Inferior parietal cortex (tissue), 1 donor: ENCODE results near the gene ELAVL1.
"Not testable (repeated sequence)": the region's sequence is repeated elsewhere in the genome, so short reads cannot be mapped to it uniquely, and the experiment has no call there.

ENCODE experiments used
- DNase-seq: peaks from one replicate; pipeline ENCODE4 v3.0.0-alpha.2; 2016; ENCODE audit errors: extremely low spot score

ELAVL1 gene

DNA sequence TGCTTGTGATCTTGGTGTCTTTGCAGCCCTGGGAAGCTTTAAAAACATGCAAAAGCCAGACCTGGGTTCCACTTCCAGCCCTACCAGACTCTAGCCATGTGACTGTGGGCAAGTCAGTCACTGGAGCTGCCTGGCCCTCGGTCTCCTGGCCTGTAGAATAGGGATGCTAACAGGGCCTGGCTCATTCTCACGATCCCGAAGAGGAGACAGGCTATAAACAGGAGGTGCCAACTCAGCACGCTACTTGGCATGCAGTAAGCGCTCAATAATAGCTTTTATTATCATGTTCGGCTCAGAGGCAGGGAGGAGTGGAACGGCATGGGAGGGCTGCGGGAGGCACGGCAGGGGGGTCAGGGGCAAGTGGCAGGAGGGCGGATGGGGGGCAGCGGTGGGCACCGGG lies 81.2 kb downstream of the ELAVL1 start:
- DNase-seq: no peak

DNA sequence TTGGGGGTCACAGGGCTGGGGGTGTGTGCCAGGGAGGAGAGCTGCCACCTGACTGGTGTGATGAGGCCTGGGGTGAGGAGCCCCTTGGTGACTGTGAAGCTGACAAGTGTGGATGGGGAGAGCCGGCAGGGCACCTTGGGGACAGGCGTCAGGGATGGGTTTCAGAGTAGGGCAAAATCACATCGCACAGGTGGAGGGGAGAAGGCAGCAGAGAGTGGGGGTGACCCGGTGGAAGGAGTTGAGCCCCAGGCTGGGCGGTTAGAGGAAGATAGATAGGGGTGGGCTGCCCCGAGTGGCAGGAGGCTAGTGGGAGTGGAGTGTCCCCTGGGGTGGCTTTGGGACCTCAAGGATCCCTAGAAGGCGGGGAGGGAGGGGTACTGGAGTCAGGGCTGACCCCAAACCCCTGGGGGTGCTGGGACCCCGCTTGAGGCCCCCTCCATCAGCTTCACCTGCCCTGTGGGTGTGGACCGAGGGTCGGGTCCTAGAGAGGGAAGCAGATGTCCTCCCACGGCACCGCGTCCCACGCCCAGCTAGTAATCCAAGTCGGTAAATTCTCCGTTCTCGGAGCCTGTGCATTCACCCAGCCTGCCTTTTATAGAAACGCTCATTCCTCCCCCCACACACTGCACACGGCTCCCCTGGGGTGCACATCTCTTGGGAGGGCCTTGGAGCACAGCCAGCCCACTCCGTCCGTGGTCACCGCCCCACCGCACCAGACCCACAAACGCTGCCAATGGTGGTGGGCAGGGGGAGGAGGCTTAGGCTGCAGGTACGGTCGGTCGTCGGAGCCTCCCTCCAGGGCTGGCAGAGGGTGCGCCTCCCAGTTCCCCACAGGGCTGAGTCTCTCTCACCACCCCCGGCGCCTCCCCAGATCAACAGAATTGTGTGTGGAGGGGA lies 81.9 kb downstream of the ELAVL1 start:
- no peak for DNase-seq

DNA sequence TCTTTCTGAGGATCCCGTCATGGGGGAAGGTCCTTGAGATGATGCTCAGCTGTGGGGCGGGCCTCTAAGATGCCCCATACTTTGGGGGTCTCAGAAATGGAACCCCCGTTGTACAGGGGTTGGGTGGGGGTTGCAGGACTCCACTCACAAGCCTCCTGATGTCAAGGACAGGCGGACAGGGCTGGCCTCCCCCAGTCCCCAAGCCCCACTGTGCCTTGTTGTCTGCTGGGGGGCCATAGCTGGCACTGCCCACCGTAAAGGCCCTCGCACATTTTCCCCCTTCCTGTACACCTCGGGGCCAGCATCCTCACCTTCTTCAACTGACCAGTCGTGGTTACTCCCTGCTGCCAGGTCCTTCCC lies 82.6 kb downstream of the ELAVL1 start:
- no peak for DNase-seq

DNA sequence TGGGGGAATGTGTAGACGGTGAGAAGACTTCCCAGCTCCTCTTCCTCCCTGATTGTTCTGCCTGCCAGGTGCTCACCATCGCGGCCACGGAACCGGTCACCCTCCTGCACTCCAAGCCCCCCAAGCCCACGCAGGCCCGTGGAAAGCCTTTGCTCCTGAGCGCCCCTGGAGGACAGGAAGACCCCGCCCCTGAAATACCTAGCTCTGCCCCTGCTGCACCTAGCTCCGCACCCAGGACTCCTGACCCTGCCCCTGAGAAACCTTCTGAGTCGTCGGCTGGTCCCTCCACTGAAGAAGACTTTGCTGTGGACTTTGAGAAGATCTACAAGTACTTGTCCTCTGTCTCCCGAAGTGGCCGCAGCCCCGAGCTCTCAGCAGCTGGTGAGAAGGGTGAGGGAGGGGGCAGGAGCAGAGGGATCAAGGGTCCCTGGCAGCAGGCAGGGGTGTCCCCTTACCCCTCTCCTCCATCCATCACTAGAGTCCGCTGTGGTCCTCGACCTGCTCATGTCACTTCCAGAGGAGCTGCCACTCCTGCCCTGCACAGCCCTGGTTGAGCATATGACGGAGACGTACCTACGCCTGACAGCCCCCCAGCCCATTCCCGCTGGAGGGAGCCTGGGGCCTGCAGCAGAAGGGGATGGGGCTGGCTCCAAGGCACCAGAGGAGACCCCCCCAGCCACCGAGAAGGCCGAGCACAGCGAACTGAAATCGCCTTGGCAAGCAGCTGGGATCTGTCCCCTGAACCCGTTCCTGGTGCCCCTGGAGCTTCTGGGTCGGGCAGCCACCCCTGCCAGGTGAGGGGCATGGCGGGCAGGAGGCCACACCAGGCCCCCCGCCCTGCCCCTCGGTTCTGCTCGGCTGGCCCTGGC lies 83.2 kb downstream of the ELAVL1 start:
- DNase-seq: no peak

DNA sequence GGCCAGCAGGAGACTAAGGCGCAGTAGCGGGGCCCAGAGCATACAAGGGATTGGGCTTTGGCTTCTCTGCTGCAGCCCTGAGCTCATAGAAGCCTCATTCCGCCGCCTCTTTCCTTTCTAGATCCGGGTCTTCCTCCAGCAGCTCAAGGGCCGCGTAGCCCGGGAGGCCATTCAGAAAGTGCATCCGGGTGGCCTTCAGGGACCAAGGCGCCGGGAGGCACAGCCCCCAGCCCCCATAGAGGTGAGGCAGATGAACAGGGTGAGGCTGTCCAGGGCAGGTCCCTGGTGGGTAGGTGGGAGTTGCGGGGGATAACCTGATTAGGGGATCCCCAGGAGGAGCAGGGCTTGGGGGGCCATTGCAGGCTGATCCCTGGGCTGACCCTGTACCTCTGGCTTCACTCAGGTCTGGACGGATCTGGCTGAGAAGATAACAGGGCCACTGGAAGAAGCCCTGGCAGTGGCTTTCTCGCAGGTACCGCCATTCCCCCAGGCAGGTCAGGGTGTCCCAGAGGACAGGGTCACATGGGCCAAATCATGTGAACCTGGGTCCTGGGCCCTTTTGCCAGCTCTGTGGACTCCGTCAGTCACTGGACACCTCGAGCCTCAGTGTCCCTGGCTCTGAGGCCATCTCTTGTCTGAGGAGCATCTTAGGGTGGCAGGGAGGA lies 84.0 kb downstream of the ELAVL1 start:
- peak; percentile 24 for DNase-seq

DNA sequence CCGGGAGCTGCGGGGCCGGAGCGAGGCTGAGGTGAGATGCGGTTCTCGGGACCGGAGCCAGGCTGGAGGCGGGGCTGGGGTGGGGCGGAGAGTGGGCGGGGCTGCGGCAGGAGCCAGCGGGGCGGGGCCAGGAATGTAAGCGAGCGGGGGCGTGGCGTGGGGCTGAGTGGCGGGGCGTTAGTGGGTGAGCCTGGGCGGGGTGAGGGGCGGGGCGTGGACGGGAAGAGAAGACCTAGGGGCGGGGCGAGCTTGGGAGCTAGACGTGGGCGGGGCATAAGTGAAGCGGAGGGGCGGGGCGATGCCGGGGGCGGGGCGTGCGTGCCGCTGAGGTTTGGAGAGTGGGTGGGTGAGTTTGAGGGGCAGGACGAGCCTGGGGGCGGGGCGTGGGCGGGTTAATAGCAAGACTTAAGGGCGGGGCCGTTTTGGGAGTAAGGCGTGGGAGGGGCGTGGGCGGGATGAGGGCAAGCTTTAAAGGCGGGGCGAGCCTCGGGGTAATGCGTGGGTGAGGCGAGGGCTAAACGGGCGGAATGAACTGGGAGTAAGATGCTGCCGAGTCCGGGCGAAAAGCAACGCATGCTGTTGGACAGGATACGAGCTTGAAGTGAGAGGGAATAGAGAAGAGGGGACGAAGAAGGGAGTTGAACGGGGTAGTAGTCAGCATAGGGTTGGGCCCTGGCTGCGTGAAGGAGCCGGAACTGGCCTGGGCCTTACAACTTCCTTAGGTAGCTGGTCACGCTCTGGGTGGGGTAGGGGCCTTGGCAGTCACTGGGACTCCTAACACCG lies 84.7 kb downstream of the ELAVL1 start:
- DNase-seq: peak; percentile 68

DNA sequence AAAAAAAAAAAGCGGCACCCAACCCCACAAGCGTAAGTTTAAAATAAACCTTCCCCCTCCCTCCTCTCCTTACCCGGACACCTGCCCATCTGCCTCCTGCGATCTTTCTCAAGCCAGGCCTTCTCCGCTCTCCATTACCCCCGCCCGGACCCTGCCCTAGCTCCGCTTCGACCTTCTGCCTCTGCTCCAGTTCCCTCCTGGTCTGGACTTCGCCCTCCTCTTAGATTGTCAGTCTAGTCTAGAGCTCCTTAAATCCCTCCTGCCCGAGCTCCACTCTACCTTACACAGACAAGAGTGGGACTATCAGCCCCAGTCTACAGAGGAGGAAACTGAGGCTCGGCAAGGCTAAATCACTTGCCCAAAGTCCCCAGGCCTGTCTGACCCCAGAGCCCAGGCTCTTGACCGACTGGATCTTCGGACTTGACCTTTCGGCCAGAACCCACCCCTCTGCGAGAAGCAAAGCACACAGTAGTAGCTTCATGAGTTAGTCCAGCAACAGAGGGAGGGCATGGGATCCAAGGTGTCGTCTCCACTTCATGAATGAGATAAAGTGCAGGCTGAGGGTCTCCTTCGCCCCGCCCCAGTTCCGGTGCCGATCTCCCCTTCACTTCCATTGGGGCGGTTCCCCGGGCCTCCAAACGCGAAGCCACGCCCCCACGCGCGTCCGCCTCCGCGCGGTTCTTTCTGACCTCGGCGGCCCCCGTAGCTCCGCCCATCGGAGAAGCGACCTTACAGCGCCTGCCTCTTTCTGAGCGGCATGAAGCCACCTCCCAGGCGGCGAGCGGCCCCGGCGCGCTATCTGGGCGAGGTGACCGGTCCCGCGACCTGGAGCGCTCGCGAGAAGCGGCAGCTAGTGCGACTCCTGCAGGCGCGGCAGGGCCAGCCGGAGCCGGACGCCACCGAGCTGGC lies 85.6 kb downstream of the ELAVL1 start, which contains the start of gene SNAPC2:
TSS of gene SNAPC2 (plus strand) at position 729 of the 909 bp plus-strand sequence. CDS start at position 758, 29 bp downstream.
- peak; percentile 90 for DNase-seq

DNA sequence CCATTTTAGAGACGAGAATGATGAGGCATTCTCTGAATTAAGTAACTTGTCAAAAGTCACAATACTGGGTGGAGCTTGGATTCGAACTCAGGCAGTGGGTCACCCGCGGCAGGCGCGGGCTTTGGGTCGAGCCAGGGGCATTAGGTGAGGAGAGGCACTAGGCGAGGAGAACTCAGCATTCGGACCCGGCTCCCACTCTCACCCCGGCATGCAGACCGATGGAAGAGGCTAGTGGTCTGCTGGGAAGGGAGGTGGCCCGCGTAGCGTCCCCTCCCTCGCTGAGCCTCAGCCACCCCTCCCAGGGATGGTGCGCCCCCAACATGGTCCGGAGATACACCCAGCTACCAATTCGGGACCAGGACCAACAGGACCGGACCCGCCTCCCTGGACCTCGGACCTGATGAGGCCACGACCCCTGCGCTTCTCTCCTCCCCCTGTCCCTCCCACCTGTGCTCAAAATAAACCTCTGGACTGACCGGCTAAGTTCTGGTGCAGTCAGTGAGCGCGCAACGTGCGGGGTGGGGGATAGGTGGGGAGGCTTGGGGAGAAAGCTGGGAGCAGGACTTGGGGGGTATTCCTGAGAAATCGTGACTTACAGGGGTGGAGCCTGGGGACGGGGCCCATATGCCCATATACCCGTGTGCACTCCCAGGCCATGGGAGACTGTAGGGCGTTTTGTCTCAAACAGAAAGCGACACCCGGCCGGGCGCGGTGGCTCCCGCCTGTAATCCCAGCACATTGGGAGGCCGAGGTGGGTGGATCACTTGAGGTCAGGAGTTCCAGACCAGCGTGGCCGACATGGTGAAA lies 86.6 kb downstream of the ELAVL1 start:
- no peak for DNase-seq

DNA sequence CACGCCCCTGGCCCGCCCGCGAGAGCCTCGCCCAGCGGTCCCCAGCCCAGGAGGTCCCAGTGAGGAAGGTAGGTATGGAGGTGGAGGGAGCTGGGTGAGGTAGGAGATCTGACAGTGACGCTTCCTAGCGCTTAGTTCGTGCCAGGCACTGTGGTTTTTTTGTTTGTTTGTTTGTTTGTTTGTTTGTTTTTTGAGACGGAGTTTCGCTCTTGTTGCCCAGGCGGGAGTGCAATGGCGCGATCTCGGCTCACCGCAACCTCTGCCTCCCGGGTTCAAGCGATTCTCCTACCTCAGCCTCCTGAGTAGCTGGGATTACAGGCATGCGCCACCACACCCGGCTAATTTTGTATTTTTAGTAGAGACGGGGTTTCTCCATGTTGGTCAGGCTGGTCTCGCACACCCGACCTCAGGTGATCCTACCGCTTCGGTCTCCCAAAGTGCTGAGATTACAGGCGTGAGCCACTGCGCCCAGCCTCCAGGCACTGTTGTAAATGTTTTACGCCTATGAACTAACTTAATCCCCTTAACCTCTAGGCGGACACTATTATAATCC lies 87.3 kb downstream of the ELAVL1 start:
- DNase-seq: not testable (repeated sequence)

DNA sequence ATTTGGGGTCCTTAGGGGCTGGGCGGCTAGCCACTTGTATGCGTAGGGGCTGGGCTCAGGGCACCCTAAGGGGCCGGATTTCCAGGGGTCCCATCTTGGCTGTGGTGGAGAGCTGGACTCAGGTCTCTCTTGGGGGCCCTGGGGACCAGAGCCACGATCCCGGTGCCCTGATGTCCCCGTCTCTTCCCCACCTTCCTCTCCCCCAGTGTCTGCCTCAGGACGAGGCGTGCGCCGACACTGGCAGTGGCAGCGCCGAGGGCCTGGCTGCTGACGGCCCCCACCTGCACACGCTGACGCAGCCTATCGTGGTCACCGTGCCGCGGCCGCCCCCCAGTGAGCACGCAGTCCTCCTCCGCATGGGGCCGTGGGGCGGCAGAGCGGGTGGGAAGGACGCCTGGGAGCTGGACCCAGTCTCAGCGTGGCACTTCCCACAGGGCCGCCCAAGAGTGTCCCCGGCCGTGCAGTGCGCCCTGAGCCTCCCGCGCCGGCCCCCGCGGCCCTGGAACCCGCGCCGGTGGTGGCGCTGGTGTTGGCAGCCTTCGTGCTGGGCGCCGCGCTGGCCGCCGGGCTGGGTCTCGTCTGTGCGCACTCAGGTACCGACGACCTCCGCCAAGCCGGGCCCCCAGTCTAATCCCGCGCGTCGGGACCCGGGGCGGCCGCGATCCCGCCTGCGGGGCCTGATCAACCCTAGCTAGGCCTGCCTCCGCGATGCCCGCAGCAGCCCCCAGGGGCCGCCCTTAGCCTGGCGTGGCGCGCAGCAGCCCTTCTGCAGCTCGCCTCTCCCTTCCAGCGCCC lies 88.0 kb downstream of the ELAVL1 start:
- DNase-seq: no peak

DNA sequence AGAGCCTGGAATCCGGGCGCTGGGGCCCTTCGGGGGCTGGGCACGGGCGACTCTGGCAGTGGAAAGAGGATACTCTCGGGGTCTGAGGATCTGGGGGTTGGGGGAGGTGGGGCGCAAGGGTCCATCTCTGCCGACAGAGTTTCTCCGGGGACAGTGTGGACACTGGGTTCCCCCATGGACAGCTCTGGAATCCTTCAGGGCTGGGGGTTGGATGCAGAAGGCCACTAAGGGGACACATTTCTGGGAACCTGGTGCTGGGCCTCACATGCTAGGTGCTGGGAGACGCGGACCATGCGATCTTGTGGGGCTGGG lies 88.5 kb downstream of the ELAVL1 start:
- DNase-seq: no peak

DNA sequence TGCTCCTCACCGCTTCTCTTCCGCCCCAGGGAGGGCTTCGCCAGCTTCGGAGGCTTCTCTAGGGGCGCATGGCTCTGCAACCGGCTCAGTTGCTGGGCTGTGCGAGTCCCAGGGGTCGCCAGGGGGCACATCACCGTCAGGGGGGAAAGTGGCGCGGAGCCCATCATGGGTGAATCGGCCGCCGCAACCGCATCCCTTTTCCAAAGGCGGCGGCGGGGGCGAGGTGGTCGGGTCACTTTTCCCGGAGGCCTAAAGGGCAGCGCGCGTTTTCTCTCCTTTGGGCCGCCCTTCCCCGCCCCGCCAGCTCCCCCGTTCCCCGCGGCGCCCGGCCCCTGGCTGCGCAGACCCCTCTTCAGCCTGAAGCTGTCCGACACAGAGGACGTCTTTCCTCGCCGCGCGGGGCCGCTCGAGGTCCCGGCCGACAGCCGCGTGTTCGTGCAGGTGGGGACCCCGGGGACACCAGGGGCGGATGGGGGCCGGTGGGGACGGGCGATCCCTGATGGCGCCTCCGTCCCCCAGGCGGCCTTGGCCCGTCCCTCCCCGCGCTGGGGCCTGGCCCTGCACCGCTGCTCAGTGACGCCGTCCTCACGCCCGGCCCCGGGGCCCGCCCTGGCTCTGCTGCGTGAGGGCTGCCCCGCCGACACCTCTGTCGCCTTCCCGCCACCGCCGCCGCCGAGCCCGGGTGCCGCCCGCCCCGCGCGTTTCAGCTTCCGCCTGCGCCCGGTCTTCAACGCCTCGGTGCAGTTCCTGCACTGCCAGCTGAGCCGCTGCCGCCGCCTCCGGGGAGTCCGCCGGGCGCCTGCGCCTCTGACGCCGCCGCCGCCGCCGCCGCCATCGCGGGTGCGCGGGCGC lies 89.1 kb downstream of the ELAVL1 start:
- DNase-seq: no peak

DNA sequence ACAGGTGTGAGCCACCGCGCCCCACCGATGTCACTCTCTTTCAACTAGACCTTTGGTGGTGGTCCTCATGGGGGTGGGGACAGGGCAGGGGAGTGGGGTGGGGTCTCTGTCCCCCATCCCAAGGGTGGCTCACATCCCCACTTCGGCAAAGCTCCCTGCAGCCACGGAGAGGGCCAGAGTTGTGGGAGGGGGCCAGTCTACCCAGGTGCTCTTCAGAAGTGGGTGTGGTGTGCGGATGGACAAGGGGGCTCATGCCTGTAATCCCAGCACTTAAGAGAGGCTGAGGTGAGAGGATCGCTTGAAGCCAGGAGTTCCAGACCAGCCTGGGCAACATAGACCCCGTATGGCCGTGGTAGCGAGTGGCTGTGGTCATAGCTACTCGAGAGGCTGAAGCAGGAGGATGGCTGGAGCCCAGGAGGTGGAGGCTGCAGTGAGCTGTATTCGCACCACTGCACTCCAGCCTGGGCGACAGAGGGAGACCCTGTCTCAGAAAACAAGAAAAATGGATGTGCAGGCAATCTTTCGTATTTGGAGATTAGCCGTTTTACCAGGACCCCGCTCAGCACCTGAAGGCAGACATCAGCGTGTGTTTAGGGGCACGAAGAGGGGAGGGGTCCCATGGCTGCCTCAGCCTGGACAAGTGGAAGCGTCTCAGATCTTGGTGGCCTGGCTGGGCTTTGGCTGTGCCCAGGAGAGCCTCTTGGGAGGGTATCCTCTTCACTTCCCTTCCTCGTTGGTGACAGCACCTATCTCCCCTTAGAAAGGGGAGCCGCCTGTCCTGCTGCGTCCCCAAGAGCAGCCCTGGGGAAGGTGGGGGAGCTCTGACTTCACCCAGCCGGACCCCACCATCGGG lies 90.0 kb downstream of the ELAVL1 start:
- no peak for DNase-seq

DNA sequence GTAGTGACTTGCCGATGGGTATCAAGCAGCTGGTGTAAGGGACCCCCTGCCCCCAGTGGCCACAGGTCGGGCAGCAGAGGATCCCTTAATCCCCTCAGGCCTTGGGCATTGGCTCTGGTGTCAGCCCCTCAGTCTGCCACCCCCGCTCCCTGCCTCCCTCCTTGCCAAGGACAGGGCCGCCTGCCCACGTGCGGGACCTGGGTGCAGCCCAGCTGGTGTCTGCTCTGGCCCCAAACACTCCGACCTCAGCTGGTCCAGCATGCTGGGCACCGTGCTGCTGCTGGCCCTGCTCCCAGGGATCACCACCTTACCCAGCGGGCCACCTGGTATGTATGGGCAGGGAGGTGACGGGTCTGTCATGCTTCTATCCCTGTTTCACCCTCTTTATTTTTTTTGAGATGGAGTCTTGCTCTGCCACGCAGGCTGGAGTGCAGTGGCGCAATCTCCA lies 90.8 kb downstream of the ELAVL1 start, which contains the start of gene TGFBR3L:
TSS of gene TGFBR3L (plus strand) at position 233 of the 448 bp plus-strand sequence.
- no peak for DNase-seq

DNA sequence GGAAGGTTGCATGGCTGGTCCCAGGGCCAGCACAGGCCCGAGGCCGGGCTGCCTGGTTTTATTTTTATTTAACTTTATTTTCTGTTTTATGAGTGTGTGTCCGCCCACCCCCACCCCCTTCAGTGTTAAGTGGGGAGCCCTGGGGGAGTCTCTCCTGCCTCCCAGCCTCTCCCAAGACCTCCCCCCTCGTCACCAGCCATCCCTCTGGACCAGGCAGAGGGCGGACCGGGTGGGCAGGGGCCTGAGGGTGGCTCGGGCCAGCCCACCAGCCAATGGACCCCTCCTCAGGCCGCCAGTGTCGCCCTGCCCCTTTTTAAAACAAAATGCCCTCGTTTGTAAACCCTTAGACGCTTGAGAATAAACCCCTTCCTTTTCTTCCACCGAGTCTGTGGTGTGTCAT lies 91.3 kb downstream of the ELAVL1 start:
- no peak for DNase-seq

DNA sequence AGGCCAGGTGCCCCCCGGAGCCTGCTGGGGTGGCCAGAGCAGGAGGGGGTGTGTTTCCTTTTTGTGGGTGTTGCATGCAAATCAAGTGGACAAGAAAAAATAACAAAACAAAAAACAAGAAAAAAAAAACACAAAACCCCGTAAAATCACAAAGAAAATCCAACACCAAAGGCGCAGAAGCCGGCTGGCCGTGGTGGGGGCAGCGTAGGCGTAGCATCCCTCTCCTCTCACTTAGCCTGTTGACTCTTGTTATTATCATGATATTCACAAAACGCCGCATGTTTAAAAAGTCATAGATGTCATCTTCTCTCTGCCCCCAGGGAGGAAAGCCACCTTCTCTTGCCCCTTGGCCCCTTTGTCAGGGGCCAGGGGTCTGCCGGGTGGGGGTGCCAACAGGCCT lies 91.8 kb downstream of the ELAVL1 start:
- DNase-seq: no peak
